CD4-positive, alpha-beta T cell treated with Interferon gamma for 1 hour (primary cell): ENCODE data around the gene RSF1.

Experiments
- DNase-seq: peaks from one replicate; pipeline ENCODE4 v3.0.0-alpha.2; 2020

RSF1 gene

DNA sequence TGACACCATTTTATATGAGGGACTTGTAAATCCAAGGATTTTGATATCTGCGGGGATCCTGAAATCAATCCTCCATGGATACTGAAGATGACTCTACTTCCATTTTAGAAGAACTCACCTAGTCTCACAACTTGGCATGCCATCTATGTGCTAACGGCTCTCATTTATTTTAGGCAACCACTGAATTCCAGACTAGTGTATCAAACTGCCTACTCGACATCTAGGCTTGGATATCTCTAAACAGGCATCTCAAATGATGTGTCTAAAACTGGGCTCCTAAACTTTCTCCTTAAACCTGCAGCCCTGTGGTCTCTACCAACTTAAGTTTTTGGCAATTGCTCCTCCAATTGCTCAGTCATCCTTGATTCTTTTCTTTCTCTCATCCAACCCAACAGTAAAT is 151.8 kb downstream of the RSF1 start:
- DNase-seq = no peak

DNA sequence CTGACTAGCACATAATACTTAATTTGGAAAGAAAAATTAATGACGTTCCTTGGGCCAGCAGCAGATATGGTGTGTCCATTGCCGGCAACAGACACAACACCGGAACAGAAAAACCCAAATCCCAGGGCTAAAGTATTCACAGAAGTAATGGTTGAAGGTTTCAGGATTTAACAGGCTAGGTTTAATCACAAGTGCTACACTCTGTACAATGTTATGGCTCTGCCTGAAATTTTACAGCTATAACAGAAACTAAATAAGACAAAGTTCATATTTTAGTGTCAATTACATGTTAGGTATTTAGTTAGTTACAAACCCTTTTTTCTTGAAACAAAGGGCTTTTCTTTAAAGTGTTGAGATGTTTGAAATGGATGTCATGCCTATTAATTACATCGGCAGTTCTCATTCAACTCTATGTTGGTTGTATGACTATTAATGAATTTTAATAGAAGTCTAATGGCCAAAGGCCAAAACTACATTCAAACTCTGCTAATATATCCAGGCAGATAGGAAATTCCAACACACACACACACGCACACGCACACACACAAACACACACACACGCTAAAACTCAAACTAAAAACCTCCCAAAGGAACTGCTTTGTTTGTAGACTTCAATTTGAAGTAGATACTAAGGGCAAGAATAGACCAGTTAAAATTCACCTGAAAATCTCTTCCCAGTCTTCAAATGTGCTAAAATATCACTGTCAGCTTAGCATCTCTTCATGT is 155.1 kb downstream of the RSF1 start:
- DNase-seq = no peak

DNA sequence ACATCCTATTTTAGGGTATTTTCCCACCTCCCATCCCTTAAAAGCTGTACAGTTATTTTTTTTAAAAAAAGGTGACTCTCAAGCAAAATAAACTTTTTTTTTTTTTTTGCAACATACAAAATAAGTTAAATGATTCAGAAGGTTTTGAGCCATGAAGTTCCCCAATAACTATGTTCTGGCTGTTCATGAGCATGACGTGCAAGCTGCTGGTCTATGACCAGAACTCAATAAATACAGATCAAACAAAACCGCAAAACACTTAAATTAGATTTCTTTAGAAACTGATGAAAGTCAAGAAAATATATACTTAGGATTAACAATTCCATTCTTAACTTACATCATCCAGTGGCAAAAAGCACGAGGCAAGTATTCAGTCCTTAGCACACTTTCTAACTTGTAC is 158.9 kb downstream of the RSF1 start:
- DNase-seq = no peak

DNA sequence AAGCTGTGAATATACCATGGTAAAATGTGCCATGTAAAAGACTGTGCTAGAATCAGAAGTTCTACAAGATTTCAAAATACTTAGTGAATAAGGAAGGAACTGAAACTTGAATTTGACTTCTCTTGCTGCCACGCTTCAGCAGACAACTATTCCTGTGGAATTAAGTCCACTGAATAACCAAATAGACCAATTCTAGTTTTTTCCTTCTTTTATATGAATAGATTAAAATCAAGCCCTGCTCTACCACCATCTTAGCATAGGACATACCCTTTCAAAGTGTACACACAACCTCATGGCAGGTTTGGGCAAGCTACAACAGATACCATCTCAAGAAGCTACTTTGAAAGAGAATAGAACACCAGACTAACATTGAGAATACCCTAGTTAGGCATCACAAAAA is 159.6 kb downstream of the RSF1 start:
- no peak for DNase-seq

DNA sequence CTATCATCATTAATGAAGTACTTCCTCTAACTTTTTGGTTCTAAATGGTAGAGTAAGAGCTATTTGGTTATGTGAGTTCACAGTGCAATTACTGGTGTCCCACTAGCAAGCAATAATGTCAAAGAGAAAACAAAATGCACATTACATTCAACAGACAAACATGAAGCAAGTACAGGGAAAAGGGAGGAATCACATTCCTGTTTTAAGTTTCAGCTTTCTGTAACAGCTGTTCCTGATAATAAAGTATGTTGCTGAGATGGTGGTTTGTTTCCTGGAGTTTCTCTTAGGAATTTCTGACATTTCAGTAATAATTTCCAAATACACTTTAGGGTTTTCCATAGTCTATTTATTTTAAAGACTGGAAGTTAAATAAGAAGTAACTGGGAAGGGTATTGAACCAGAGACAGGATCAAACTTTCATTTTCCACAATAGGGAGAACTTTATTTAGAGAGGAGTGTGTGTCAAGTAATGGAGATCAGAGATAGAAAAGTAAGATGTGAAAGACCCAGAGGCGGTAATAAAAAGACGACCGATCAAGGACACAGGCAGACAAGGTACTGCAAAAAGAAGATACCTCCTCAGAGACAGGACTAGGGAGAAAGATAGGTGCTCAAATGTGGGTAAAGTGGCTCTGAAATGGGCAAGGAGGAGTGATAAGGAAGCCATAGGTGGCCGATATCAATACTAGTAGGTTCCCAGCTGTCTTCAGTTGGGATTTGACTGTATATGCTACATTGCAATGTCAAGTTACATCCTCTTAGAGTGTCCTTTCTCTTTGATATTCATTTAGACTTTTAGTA is 162.1 kb downstream of the RSF1 start:
- DNase-seq = no peak

DNA sequence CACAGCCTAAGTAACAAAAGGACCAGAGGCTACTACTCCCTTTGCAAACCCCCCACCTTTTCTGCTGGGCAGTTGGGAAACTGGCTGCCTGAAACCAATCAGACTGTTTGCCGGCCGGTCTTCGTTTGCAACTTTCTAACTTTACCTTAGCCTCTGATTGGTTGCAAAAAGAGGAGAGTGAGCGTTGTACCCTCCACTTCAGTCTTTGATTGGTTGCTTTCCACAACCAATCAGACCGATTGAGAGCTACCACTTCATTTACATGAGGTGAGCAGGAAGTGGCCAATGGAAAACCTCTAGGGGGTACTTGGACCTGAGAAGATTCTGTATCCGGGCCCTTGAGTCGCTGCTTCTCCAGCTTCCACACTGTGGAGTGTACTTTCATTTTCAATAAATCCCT is 164.2 kb downstream of the RSF1 start:
- DNase-seq = no peak

DNA sequence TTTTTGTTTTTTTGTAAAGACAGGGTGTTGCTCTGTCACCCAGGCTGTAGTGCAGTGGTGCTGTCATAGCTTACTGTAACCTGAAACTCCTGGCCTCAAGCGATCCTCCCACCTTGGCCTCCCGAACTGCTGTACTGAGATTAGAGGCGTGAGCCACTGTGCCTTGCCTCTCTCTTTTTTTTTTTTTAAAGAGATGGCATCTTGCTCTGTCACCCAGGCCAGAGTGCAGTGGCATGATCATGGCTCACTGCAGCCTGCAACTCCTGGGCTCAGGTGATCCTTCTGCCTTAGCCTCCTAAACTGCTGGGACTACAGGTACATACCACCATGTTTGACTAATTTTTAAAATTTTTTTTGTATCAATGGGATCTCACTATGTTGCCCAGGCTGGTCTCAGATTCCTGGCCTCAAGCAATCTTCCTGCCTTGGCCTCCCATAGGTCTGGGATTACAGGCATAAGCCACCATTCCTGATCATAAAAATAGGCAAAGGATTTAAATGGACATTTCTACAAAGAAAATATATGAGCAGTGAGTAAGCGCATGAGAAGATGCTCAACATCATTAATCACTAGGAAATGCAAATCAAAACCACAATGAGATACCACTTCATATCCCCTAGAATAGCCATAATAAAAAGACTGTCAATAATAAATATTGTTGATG is 165.6 kb downstream of the RSF1 start:
- no peak for DNase-seq

DNA sequence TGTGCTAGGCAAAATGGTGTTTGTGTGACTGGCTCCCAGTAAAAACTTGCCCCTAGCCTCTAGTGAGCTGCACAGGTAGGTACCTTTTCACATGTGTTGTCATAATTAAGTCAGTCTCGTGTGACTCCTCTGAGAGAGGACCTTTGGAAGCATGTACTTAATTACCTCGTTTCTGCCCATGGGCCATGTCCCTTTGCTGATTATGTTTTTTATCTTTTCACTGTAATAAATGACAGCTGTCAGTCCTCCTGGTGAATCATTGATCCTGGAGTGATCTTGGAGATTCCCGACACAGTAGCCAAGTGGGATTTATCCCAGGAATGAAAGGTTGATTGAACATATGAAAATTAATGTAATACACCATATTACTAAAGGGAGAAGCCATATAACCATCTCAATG is 170.4 kb downstream of the RSF1 start:
- DNase-seq = no peak

DNA sequence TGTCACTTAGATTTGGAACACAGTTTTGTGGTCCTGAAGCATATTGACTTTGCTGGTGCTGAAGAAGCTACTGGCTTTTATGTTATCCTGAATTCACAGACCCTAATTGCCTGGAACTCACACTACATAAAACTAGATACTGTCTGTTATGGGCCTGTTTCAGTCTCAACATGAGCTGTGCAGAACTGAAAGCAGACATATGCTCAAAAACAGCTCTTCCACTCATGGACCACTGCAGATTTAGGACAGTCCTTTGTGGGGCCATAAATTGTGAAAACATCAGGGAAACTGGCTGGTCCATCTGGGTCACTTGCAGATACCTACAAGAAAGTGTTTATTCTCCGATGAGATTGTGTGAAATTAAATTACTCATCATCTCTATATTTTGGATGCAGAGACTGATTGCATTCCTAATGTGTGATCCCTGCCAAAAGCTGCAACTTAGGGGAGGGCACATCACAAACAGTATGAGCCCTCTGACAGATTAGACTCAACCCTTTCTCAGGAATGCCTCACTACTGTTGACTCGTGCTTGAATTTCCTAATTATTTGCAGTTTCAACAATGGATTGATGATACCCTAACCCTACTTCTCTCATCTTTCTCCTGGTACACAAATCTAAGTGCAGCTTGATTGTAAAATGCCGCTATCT is 172.7 kb downstream of the RSF1 start:
- DNase-seq = no peak

DNA sequence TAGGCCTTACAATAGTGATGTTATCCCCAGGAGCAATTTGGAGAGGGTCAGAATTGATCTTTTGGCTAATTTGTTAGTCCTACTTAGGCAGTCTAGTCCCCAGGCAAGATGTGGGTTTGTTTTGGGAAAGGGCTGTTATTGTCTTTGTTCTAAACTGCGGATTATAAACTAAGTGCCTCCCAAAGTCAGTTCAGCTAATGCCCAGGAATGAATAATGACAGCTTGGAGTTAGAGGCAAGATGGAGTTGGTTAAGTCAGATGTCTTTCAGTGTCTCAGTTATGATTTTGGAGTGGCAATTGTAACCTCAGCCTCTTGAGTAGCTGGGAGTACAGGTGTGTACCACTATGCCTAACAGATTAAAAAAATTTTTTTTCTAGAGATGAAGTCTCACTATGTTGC is 175.6 kb downstream of the RSF1 start:
- no peak for DNase-seq

DNA sequence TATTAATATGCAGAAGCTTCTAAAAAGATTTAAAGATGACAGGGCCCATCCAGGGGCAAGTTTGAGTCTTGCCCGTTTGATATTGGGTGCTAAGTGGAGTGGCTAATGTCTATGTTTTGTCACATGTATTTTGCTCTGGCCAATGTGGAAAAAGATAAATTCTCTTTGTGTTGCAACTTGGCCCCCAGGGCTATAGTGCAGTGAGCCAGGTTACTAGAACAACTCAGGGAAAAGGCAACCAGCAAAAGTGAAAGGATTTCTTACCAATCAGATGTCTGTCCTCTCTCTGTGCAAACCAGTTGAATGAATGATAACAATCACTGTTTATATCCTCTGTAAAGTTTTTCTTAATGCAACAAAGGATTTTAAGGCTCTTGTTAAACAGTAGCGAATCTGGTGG is 178.3 kb downstream of the RSF1 start:
- DNase-seq = no peak

DNA sequence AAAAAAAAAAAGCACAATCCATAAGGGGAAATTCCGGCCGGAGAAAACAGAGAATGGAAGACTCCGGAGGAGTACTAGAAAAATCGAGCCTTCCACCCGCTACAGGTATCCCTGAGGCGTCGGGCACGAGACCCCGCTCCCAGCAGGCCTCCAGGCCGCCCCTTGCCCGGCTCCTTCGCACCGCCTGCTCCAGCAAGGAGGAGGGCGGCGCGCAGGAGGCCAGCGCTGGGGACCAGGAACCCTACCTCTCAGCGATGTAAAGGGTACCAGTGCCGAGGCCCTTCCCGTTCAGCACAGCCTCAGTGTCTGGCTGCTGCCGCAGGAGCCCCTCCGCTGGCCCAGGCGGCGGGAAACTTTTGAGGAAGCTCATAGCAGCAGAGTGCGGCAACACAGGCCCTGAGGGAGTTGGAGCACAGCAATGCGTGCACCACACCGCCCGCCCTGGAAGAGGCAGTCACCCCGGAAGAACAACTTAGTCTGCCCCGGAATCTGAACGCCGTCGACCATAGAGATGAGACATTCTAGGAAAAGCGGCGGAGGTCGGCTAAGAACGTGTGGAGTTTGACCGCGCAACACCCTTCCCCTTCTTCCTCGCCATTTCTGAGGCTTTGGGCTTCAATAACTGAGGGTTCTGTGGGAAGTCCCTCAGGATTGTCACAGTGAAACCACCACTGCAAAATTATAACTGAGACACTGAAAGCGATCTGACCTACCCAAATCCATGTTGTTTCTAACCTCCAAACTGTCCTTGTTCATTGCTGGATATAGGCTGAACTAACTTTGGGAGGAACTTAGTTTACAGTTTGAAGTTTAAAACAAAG is 183.0 kb downstream of the RSF1 start, which contains the start of gene CLNS1A:
Gene CLNS1A (minus strand): TSS at position 450 of the 821 bp plus-strand sequence. CDS start 80 bp downstream, at position 370.
- peak; percentile 79 for DNase-seq

DNA sequence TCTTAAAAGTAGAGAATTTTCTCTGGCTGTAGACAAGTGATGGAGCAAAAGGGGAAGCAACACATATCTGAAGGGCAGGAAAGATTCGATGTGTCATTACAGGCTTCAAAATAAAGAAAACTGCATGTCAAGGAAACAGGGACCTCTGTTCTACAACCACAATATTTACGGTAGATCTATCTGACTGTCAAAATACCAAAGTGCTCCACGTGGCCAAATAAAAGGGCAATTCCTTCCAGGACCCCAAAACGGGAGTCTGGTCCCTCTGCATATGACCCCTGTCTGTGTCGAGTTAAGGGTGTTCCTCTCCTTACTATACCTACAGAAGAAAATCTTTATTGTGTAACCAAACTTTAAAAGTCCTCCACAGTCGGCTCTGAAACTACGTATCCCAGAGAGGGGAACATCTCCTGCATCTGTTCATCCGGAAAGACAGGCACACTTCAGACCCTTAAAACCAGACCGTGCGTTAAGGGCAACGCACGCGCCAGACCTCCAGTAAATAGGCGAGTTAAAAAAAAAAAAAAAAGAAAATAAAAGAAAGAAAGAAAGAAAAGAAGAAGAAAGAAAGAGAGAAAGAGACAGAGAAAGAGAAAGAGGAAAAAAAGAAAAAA is 183.7 kb downstream of the RSF1 start:
- no peak for DNase-seq

DNA sequence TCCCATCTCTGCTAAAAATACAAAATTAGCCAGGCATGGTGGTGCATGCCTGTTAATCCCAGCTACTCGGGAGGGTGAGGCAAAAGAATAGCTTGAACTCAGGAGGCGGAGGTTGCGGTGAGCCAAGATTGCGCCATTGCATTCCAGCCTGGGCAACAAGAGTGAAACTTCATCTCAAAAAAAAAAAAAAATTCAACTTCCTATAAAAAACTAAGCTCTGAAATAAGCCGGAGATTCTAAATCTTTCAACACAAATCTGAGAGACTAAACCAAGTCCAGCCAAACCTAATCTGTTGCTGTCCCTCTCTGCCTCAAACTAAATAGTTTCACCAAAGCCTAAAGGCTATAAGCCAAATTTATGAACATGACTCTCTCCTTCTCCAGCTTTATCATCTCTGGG is 186.6 kb downstream of the RSF1 start:
- DNase-seq = peak; percentile 5

DNA sequence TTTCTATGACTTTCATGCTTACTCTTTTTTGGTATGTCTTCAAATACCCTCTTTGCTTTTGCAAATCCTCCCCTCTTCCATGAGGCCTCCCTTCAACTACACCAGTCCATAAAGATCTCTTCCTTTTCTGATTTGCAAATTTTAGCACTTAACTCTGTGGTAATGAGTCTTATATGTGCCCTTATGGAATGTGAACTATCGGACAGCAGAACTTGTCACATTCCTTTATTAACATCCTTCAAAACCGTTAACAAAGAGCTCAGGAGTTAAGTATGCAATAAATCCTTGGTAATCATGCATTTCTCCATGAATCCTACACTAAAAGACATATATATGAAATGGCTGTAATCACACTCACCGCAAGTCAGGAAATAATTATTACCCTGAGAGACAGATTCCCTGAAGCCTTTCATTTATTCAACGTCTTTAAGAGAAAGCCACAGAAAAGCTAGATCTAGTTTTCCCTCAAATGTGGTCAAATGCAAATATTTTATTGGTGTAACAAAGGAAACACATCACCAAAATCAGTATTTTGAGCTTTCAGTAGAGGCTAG is 190.3 kb downstream of the RSF1 start:
- no peak for DNase-seq

DNA sequence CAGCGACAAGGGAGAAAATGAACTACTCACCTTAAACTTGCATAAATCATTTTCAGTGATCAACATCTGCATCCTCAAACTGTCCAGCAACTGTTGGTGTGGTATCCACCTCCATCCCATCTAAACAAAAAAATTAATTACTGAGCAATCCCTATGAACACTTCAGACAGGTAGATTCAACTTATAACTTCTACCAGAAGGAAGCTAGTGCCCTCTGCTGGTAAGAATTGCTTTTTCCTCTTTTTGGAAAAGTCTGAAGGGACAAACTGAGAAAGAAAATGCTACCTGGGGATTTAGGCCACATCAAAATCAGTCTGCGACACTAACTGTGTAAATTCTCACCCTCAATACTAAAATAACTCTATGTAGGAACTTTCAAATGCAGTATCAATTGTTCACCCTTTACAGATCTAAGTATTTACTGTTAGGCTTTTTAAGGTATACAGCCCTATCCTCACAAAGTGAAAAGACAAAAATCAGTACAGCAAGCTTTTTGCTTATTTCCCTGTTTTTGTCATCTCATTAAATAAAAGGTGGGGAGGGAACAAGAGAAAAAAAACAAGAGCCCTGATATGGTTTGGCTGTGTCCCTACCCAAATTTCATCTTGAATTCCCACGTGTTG is 200.8 kb downstream of the RSF1 start:
- DNase-seq = no peak

DNA sequence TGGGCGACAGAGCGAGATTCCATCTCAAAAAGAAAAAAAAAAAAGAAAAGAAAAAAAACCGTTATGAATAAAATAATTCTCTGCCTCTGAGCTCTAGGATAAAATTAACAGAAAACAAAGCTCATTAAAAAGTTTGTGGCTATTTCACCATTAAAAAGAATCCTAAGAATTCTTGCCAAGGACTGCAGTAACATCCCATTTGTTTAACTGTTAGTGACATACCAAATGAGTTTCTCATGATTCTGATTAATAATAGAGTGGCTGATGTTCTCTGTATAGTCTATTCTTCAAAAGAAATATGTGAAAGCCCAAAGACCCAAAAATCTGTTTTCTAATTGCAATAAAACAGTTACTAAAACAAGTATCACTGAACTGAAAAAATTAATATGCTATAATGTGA is 202.6 kb downstream of the RSF1 start:
- no peak for DNase-seq

DNA sequence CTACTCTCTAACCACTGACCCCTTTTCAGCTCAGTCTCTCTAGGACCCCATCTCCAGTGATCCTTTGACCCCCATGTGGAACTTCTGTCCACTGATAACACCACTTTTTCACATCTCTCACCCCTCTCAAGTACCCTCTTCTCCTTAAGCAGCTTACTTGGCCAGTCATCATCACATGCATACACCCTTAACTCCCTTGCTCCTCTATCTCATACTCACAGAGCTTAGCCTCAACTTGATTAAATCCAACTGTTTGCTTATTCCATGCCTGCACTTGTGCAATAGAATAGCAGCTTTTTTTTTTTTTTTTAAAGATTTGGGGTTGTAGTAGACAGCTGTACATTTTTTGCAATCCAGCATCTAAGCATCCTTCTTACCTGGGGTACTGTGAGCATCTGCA is 208.6 kb downstream of the RSF1 start:
- DNase-seq = no peak
